Chondrocyte (in vitro differentiated cells): ENCODE data around the gene TRERF1. TPM values are rescaled to one million over a fixed set of nuclear protein-coding genes. Genes with fewer than 3 reads are reported as not detected.

Experiments used
- DNase-seq: peaks from one replicate; pipeline ENCODE4 v3.0.0; 2021; ENCODE audit warnings: mixed read lengths, low spot score
- H3K27ac Mint-ChIP-seq: one replicate; pipeline ENCODE4 v1.8.0; 2021; ENCODE audit warnings: mild to moderate bottlenecking, moderate library complexity, mixed read lengths; ENCODE audit not compliant: unreplicated experiment
- H3K27me3 Mint-ChIP-seq: 2 replicates; pipeline ENCODE4 v1.8.0; 2021; ENCODE audit warnings: low read depth, mixed read lengths
- H3K36me3 Mint-ChIP-seq: 2 replicates; pipeline ENCODE4 v1.8.0; 2021; ENCODE audit warnings: low read depth, mixed read lengths
- H3K4me1 Mint-ChIP-seq: 2 replicates; pipeline ENCODE4 v1.8.0; 2021; ENCODE audit warnings: low read depth, mild to moderate bottlenecking, mixed read lengths
- H3K4me3 Mint-ChIP-seq: one replicate; pipeline ENCODE4 v1.8.0; 2021; ENCODE audit warnings: mild to moderate bottlenecking, moderate library complexity, mixed read lengths; ENCODE audit not compliant: unreplicated experiment
- H3K9me3 Mint-ChIP-seq: 2 replicates; pipeline ENCODE4 v1.8.0; 2021; ENCODE audit warnings: low read depth, mixed read lengths
- CTCF ChIP-seq: fragments of 200-600 bp; sonication (generic); IDR thresholded peaks from 2 replicates; pipeline ENCODE4 v1.5.0; 2021; ENCODE audit warnings: antibody characterized with exemption, mild to moderate bottlenecking, moderate library complexity
- total RNA-seq: library from RNA; stranded (reverse); gene quantifications from 3 replicates; pipeline ENCODE4 v1.2.1, GENCODE V29; 2021

Gene TRERF1
- total RNA-seq, 1 donor from 2014 or later = 1.8 TPM

GRCh38 chr6:42367353-42368011 is 84.2 kb downstream of the TRERF1 start:
- H3K9me3 Mint-ChIP-seq = no peaks in the 10 kb centered on the region
- no peak for DNase-seq
- H3K4me3 Mint-ChIP-seq = no peak overlapping the region
- no peak overlapping the region for H3K27ac Mint-ChIP-seq
- no peaks in the 10 kb centered on the region for H3K27me3 Mint-ChIP-seq
- no peak for TF ChIP-seq CTCF
- H3K4me1 Mint-ChIP-seq = no peaks in the 10 kb centered on the region
- H3K36me3 Mint-ChIP-seq = no peaks in the 10 kb centered on the region

GRCh38 chr6:42366999-42367352 is 84.8 kb downstream of the TRERF1 start:
- H3K9me3 Mint-ChIP-seq = no peaks in the 10 kb centered on the region
- no peak for TF ChIP-seq CTCF
- no peak overlapping the region for H3K4me3 Mint-ChIP-seq
- no peaks in the 10 kb centered on the region for H3K36me3 Mint-ChIP-seq
- no peaks in the 10 kb centered on the region for H3K4me1 Mint-ChIP-seq
- DNase-seq = no peak
- no peak overlapping the region for H3K27ac Mint-ChIP-seq
- H3K27me3 Mint-ChIP-seq = no peaks in the 10 kb centered on the region

- H3K9me3 Mint-ChIP-seq = no peaks in the 10 kb centered on the region
- H3K4me3 Mint-ChIP-seq = no peak overlapping the region
- peaks cover 3% of the 10 kb centered on the region for H3K36me3 Mint-ChIP-seq
- no peak for DNase-seq
- TF ChIP-seq CTCF = no peak
- no peak overlapping the region for H3K27ac Mint-ChIP-seq
- no peaks in the 10 kb centered on the region for H3K4me1 Mint-ChIP-seq
- H3K27me3 Mint-ChIP-seq = no peaks in the 10 kb centered on the region
These were observed 85.6 kb downstream of the TRERF1 start for GRCh38 chr6:42366011-42366705.

GRCh38 chr6:42365021-42365420 is 86.7 kb downstream of the TRERF1 start:
- DNase-seq = no peak
- TF ChIP-seq CTCF = no peak
- H3K9me3 Mint-ChIP-seq = no peaks in the 10 kb centered on the region

GRCh38 chr6:42363926-42364849 is 87.5 kb downstream of the TRERF1 start:
- Mint-ChIP-seq H3K4me3 (no peak overlapping the region), H3K27me3 (no peaks in the 10 kb centered on the region), H3K27ac (no peak overlapping the region), H3K9me3 (no peaks in the 10 kb centered on the region), H3K4me1 (no peaks in the 10 kb centered on the region), H3K36me3 (peaks cover 4% of the 10 kb centered on the region)
- no peak for DNase-seq
- TF ChIP-seq CTCF = no peak

More at GRCh38 chr6:42365021-42365420, 86.7 kb downstream of the TRERF1 start:
- Mint-ChIP-seq H3K4me1 (no peaks in the 10 kb centered on the region), H3K27ac (no peak overlapping the region), H3K27me3 (no peaks in the 10 kb centered on the region), H3K36me3 (peaks cover 4% of the 10 kb centered on the region), H3K4me3 (no peak overlapping the region)
